ENCODE measurements around the gene BDKRB1.

DNA sequence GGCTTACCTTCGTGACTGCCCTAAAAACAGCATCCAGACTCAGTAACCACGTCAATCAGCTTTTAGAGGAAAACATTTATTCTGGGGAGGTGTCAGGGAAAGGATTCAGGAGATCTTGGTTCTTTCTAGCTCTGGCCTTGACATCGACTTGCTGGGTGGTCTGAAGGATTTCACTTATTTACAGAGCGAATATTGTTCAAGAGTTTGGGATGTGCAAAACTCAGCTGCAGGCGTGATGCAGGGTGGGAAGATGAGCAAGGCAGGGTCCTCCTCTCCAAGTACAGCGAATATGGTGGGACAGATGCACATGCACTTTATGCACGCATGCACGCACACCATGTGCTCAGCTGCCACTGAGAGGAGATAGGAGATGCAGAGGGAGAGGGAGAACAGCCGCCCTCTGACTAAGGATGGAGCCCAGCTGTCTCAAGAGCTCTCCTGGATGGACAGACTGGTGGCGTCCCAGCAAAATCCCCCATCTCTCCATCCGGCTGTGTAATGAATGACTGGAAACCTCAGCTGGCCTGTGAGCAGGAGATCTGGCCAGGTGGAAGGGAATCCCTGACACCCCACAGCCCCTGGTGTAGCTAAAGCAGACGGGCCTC is 24.4 kb upstream of the BDKRB1 start:
- TF ChIP-seq, protein P1, sequence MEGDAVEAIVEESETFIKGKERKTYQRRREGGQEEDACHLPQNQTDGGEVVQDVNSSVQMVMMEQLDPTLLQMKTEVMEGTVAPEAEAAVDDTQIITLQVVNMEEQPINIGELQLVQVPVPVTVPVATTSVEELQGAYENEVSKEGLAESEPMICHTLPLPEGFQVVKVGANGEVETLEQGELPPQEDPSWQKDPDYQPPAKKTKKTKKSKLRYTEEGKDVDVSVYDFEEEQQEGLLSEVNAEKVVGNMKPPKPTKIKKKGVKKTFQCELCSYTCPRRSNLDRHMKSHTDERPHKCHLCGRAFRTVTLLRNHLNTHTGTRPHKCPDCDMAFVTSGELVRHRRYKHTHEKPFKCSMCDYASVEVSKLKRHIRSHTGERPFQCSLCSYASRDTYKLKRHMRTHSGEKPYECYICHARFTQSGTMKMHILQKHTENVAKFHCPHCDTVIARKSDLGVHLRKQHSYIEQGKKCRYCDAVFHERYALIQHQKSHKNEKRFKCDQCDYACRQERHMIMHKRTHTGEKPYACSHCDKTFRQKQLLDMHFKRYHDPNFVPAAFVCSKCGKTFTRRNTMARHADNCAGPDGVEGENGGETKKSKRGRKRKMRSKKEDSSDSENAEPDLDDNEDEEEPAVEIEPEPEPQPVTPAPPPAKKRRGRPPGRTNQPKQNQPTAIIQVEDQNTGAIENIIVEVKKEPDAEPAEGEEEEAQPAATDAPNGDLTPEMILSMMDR (IDR thresholded peaks at IDR 0.05; ENCODE audit: extremely low read depth in 1 of 2, insufficient read depth in 1 of 2, low read depth in 1 of 2, low read length in 2 of 2) = no peak
- no peak for TF ChIP-seq POLR2A (IDR thresholded peaks at IDR 0.05; ENCODE audit: low read depth, low read length)
- TF ChIP-seq FOS (IDR thresholded peaks at IDR 0.05; ENCODE audit: borderline replicate concordance, insufficient read depth, low read length) = no peak
- no peak for TF ChIP-seq POLR2AphosphoS5 (IDR thresholded peaks at IDR 0.05; ENCODE audit: insufficient read depth, low read depth, low read length)
